Daoy (cell line): ENCODE results near the gene ENOX2. TPM values are rescaled to one million over a fixed set of nuclear protein-coding genes. Genes with fewer than 3 reads are reported as not detected.

ENCODE experiments used
- DNase-seq: peaks from one replicate; pipeline ENCODE4 v3.0.0-alpha.2; 2015; ENCODE audit warnings: low read depth
- total RNA-seq: library from RNA; depleted of rRNA; stranded (reverse); fragments of >200 nt; shearing (Covaris generic); gene quantifications from 2 replicates; pipeline ENCODE4 v1.2.3, GENCODE V29; 2014

The ENOX2 gene
- total RNA-seq, 1 experiment from 2014 or later = 8.3 TPM

DNA sequence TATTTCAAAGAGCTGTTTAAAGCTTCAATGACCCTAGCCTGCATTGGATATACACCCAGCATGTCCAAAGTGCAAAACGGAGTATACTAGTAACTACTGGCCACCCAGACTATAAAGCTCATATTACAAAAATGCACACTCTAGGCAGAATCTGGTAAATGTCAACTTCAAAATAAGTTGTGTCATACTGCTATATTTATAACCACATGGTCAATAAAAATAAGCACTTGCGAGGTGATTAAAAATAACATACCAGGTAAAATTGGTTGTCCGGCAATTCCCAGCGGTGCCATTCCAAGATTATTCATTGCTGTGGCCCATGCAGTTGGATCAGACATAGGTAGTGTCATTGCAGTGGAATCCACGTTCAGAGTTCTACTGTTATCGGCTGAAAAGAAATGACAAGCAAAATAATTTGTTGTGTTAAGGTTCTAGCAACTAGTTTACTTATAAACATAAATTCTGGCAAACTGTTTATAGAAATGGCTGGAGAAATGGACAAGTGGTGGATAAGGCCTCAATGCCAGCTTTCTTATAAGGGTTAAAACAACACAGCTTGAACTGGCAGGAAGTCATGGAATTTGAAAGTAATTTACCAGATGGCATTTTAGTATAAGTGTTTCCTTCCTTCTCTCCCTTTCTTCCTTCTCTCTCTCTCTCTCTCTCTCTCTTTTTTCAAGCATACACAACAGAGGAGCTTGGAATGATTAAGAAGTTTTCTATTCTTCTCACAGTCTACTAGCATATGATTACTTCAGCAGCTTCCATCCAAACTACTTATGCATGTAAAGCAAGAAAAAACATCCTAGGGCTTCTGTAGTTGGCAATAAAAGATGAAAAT is 199.9 kb downstream of the ENOX2 start:
- DNase-seq = peak; percentile 2

DNA sequence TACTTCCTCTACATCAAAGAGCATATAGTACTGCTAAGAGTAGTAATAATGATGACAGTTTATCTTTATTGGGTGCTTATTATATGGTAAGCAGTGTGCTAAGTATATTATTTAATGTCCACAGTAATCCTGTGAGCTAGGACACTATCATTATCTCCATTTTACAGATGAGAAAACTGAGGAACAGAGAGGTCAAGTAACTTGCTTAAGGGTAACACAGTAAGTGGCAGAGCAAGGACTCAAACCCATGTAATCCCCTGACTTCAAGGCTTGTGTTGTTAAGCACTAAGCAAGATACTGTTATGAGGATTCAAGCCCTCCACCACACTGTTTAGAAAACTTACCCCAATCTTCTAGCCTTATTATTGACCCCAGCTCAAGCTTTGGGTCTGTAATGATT is 202.4 kb downstream of the ENOX2 start:
- DNase-seq = no peak

DNA sequence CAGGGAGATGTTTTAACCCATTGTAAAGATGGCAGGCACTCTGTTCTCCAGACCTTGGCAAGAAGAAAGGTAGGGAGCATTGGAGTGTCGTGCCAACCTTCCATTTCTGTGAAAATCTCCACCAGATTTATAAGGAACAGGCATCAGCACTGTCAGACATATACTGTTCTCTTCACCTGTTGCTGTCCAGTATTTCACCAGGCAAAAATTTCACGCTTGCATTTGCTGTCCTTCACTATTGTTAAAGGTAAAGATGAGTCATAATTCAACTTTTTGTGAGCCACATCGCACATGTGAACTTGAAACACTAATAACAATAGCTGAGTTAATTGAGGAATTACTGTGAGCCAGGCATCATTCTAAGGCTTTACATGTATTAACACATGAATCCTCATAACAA is 203.4 kb downstream of the ENOX2 start:
- DNase-seq = no peak

DNA sequence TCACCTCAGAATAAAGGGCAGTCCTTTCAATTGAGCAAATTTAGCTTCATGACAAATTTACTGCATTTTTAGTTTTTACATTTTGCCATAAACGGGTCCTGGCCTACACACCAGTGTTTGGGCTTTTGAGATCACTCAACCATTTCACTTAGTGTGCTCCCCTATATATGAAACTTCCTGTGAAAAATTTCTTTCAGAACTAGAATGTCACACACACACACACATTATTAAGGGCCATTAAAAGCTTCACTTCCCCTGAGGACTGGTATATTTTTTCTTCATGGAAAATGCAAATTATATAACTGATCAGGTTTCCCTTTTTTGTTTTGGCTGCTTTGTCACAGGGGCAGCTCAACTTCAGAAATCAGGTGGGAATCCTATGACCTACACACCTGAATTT is 206.5 kb downstream of the ENOX2 start:
- no peak for DNase-seq

DNA sequence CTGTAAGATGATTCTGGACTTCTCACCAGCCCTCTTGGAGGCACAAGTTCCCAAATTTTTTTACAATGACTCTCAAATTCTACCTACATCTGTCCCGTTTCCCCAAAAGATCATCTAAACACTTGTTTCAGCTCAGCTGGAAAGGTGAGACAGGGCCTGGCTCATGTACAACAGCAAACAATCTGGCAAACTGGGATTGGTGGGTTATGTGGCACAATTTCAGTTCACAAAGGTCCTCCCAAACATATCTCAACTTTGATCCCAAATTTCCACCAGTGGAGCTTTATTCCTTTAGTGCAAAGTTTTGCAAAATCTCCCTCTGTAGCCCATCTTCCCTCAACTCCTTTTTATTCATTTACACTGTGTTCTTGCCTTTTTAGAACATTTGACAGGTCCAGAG is 207.1 kb downstream of the ENOX2 start:
- DNase-seq = no peak

DNA sequence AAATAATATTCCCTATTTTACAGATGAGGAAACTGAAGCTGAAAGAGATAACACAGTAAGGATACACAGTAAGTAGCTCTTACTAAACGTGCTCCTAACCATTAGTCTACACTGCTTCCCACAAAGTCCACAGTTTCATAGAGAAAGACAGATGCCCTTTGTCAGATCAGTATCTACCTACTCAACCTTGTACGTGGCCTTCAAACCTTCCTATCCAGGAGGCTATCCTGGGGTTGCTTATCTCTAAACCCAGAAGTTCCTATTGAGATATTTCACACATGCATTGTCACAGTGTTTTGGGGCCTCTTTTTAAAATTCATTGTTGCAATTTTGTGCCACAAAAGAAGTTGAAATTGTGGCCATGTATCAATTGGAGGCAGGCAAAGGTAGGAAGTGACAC is 208.0 kb downstream of the ENOX2 start:
- no peak for DNase-seq

DNA sequence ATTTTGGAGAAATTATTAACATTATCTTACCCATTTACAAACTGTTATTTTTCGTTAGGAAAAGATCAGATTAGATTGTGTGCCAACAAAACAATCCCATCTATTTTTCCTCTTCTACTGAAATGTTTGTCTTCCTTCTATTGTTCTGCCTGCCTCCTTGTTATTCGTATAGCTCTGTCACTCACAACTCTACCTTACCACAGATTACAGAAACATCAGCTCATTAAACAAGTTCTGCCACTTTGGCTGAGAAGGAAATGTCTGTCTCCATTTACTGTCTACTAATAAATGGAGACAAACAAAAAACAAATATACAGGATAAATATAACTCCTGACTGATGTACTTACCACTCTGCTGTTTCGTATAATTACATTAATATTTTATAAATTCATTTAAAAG is 211.4 kb downstream of the ENOX2 start:
- no peak for DNase-seq

DNA sequence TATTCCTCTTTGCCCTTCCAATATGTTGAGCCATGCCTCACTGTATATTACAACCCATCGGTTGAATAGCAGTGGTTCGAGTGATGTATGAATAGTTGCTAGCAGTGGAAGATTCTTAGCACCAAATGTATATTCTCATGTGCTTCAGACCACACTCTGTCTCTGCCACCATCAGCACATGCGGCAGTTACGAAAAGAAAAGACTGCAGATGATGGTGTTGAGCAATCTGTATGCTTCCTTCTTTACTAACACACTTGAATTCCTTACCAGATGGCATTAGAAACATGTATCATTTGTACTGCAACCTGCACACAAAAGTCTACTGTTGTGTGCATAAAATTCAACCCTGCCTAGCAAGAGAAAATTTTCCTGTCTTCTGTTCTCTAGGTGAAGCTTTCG is 214.6 kb downstream of the ENOX2 start:
- no peak for DNase-seq

DNA sequence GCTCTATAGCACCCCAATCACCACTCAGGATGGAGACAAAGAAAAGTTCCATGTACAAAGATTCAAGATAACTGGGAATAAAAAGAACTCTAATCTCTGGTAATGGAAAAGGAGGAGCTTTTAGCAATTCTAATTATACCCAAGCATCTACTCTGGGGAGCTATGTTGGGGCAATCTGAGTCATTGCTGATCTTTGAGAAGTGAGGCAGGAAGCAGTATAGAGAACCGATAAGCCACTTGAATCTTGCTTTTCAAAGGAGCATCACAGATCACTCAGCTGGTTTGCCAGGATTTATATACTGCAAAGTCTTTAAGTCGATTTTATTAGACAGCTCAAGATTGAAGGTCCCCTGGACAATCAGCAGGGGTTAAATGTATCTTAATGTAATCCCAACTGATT is 220.0 kb downstream of the ENOX2 start:
- peak; percentile 9 for DNase-seq

DNA sequence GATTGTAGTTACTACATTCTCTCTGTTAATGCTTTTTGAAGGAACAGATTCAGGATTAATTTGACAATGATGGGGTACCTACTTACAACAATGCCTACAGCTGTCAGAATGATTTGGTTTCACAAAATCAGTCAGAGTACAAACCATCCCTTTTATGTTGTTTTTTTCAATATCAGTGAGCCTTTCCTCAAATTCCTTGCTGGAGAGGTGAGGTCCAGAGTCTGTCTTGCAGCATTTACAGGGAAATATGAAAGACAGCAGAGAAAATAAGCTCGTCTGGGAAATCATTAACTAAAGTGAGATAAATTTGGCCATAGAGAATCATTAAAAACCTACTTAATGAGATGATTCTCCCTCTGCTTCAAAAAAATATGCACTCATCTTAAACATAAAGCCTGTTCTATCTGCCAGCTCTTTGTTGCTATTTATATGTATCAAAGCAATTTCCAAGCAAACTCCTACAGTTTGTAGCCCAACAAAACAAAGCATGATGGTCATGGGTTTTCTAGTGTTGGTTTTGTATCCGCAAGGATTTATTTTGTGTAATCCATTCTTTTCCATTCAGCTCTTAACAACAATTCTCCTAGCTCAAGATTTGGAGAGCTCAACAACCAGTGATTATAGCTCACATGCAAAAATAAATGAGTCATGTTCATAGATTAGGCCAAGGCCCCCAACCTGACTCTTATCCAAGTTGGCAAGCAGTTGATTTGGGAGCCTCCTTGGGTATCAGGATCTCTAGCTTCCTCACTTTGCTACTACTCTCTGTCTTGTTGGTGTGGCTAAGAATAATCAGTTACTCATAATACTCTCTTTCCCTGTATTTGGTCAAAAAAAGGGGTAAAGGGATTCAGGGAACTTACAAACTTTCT is 222.6 kb downstream of the ENOX2 start:
- DNase-seq = peak; percentile 7

DNA sequence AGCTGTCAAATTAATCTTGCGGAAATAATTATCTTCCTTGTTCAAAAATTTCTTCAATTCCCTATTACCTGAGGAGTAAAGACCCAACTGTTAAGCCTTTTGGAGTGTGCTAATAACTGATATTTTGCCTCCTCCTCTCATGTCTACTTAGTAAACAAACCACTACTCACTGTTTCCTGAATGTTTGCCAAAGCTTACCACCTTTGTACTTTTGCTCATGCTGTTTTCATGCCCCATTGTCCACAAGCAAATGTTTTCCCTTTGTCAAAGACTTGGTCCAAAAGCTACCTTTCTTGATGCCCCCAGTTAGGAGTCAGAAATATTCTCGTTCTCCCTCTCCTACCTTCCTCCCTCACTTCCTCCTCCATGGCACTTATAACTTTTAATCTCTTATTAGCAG is 226.1 kb downstream of the ENOX2 start:
- DNase-seq = no peak

DNA sequence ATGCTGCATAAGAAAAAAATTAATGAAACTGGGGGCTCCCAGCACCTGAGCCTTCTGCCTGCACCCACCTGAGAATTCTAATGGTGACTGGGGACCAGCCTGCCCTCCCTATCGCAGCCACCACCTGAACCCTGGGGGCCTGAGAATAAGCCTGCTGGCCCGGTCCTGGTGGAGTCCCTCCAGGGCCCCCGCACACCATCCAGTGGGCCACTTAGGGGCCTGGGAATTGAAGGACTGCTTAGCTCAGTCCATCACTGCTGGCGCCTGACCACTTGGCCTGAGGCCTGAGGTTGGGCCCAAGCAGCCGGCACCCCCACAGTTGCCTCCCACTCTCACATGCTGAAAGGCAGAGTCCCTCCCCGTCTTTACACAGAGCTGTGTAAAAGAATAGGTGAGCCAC is 230.8 kb downstream of the ENOX2 start:
- DNase-seq = no peak

DNA sequence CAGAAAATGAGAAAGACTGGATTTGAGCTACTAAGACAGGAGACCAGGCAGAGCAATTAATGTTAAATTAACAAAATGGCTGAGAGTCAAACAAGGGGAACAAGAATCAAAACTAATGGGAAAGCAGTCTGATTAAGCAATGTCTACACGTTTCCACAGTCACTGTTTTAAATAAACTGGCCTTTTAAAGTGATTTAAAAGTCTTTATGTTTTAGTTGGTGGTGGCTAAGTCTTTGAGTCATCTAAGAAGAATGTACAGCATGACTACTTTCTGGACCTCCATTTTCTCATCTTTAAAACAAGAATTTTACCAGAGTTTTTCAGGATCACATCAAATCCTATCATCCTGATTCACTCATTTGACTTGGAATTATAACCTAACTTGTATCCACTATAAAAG is 233.8 kb downstream of the ENOX2 start:
- DNase-seq = peak; percentile 1

DNA sequence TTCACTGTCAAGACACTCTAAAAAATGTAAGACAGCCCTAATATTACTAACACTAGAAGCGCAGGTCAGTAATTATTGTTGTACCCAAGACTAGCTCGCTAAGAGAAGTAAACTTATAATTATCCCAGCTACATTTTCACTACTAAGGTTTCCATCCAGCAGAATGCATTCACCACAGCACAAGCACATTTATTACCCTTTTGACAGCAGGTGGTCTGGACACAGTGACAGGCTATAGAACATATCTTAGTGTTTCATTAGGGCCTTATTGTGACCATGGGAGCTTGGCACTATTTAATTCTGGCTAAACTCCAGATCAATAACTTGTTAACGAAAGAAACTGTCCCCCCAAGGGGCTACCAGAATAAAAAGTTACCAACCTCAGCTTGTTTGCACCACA is 237.7 kb downstream of the ENOX2 start:
- DNase-seq = no peak

DNA sequence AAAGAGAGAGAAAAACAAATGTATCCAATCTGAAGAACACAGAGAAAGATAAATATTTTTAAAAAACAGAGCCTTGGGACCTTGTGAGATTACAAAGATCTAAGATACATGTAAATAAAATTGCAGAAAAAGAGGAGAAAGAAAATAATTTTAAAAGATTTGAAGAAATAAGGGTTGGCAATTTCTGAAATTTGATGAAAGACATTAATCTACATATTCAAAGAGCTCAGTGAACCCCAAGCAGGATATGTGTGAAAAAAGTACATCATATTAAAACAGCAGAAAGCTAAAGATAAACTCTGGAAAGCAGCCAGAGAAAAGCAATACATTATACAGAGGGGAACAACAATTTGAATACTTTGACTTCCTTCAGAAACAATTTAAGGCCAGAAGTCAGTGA is 244.7 kb downstream of the ENOX2 start:
- DNase-seq = no peak

DNA sequence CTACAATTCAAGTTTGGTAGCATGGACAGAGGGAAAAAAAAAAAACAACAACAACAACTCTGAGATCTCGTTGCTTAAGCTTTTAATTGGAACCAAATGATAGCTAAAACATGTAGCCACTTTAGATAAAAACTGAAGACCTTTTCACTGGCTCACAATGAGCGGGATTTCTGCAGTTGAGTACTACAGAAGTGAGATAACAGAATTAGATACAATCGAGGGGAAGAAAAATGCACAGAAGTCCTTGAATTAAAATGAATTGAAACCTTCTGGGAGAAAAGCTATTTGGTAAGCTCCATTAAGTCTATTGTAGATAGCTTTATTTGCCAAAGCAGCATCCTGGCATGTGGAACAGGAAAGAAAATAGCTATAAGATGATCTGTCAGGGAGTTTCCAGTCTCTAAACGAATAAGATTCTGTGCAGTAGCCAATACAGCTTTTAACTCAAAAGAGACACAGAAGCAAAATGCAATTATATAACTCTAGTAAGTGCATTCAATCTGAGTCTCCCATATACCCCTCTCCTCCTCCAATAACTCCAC is 248.5 kb downstream of the ENOX2 start:
- DNase-seq = no peak

DNA sequence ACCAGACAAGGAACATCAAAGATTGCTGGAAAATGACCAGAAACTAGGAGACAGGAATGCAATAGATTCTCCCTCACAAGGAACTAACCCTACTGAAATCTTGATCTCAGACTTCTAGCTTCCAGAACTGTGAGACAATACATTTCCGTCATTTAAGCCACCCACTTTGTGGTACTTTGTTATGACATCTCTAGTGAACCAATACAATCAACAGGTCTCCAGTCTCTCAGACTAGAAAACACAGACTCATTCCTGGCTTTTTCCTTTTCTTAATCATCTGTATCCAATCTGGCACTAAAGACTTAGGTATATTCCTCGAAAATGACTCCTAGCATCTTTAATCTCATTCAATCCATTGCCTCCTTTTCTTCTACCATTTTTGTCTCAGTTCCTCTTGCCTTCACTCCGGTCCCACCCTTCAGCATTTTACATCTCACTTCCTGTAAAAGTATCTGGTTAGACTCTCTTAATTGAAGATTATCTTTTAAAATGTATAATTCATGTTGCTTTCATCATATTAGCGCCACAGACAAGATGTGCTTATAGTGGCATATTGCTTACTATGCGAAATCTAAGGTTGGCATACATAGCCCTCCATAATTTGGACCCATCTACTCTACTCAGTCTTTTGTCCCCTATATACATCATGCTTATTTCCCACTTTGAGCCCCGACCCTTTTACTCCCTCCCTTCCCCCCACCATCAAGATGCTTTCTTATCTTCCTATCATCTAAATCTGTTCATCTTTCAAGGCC is 250.0 kb downstream of the ENOX2 start:
- DNase-seq = no peak

DNA sequence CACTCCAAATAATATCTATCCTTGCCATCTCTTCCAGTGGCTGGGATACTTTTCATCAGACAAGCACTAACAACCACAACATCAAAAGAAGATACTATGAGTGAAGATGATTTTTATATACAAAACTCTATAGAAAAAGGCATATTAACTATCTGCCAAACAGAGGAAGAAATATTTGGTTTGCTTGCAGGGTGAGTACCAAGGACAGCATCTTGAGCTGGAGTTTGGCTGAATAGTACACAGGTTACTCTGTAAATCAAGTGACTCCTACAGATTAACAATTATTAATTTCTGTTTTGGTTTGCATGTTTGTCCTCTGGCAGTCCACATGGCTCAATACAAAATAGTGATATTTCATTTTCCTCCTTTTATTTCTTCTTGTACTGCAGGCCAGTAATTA is 253.3 kb downstream of the ENOX2 start:
- DNase-seq = no peak

DNA sequence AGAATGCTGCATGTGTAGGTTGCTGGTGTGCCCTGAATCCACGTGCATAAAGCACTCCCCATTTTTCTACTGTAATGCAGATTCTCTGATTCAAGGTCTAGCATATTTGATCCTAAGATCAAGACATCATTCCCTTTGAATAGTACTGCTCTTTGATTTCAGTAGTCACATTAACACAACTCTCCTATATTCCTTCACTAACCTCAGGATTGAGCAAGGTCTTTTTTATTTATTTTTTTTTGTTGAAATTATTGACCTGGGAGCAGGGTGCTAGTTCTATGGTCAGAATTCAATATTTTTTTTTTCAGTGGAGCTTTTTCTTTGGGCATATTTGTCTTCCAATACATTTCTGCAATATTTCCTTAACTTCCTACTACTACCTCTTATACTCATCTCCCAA is 255.5 kb downstream of the ENOX2 start:
- DNase-seq = no peak

DNA sequence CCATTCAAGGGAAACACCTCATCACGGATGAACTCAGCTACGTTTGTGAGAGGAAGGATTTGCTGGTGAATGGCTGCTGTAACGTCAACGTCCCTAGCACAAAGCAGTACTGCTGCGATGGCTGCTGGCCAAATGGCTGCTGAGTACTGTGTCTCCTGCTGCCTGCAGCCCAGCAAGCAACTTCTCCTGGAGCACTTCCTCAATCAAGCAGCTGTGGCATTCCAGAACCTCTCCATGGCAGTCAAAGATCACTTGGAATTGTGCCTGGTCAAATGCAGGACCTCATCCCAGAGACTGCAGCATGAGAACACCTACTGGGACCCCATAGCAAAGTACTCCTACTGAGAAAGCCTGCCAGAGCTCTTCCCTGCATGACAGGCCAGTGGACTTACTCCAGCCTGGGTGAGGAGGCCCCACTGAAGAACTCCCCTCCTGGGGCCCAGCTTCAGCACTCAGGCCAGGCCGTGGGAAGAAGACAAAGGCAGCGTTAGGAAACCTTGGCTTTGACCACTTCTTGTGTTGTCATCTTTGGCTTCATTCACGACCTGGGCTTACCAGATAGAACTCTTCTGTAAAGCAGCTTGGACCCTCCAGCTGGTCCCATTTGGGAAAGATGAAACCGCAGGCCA is 256.9 kb downstream of the ENOX2 start:
- DNase-seq = no peak

DNA sequence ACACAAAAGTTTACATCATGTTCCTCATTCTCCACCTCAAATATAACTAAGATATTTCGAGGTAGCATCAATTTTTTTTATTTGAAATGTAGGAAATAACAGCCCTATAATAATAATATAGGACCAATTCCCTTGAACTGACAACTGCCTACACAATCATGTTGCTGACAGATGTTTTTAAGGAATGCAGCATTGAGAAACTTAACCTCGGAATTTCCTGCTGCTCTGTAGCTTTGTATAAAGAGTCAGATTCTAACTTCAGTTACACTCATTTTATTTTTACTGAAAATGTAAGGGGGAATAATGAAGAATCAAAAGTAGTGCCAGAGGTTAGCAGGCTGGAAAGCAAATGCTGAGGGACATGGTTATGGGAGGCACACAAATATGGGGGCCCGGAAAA is 265.4 kb downstream of the ENOX2 start:
- no peak for DNase-seq

DNA sequence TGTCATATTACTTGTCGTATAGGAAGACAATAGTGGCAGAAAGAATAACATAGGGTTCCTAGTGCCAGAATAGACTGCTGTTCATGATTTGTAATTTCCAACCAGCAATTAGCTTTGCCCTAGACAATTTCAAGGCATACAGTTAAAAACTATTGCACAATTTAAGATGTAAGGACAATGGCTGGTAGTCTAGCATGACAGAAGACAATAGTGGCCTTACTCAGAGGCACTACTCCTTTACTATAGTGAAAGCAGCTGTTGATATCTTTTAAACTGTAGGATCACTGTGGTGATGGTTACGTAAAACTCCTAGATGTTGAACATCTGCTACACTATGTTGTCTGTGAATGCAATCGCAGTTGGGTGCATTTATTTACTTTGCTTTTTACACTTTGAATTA is 266.7 kb downstream of the ENOX2 start:
- DNase-seq = no peak
